GM15510 (cell line): ENCODE data around the gene PGAP6.

Source experiments
- POLR2A ChIP-seq: IDR thresholded peaks from 3 replicates; pipeline ENCODE4 v1.6.1; 2011; ENCODE audit warnings: borderline replicate concordance; ENCODE audit not compliant: insufficient read length; ENCODE audit errors: extremely low read depth

Gene PGAP6

GRCh38 chr16:405548-406506, 24.0 kb upstream of the PGAP6 start:
- no peak for TF ChIP-seq POLR2A

GRCh38 chr16:404971-405486, 23.3 kb upstream of the PGAP6 start:
- no peak for TF ChIP-seq POLR2A

GRCh38 chr16:401468-402348, 19.9 kb upstream of the PGAP6 start, which contains the start of gene DECR2:
DECR2 (plus strand) TSS chr16:401885; CDS start chr16:401964, 79 bp downstream.
- peak; percentile 86 for TF ChIP-seq POLR2A

- no peak for TF ChIP-seq POLR2A
These were observed 18.3 kb upstream of the PGAP6 start for GRCh38 chr16:400061-400591.

GRCh38 chr16:399340-400019, 17.7 kb upstream of the PGAP6 start:
- TF ChIP-seq POLR2A, result no peak

- no peak for TF ChIP-seq POLR2A
These were observed 17.0 kb upstream of the PGAP6 start for GRCh38 chr16:398561-399339.

- TF ChIP-seq POLR2A, result no peak
These were observed 16.1 kb upstream of the PGAP6 start for GRCh38 chr16:397736-398332.

- TF ChIP-seq POLR2A, result peak; percentile 60
These were observed 15.4 kb upstream of the PGAP6 start, which contains the start of gene NME4 for GRCh38 chr16:397135-397661. NME4 (plus strand) TSS chr16:397199; CDS start chr16:397223, 24 bp downstream.

GRCh38 chr16:396605-397004, 14.8 kb upstream of the PGAP6 start:
- no peak for TF ChIP-seq POLR2A

GRCh38 chr16:396199-396598, 14.4 kb upstream of the PGAP6 start:
- no peak for TF ChIP-seq POLR2A

GRCh38 chr16:392450-393030, 10.8 kb upstream of the PGAP6 start:
- no peak for TF ChIP-seq POLR2A

- no peak for TF ChIP-seq POLR2A
These were observed 10.1 kb upstream of the PGAP6 start for GRCh38 chr16:391885-392335.
